Stimulated activated CD8-positive, alpha-beta memory T cell treated with anti-CD3 and anti-CD28 coated beads, Interleukin-15, amount 100 ng/mL, for 1 hour (primary cell): Measurements from ENCODE around the gene VEPH1.

Source experiments
- DNase-seq: peaks from one replicate; pipeline ENCODE4 v3.0.0-alpha.2; 2020; ENCODE audit warnings: low read depth

The VEPH1 gene

GRCh38 chr3:157502916-157503595 lies at the start of gene VEPH1:
Gene VEPH1, minus strand, starts transcription at chr3:157503416. Its CDS starts 8,067 bp downstream, at chr3:157495349.
- DNase-seq, result no peak

- DNase-seq, result no peak
Observed at GRCh38 chr3:157551961-157552360, 48.7 kb upstream of the VEPH1 start.

- DNase-seq, result no peak
Observed at GRCh38 chr3:157549498-157549897, 46.3 kb upstream of the VEPH1 start.

DNA sequence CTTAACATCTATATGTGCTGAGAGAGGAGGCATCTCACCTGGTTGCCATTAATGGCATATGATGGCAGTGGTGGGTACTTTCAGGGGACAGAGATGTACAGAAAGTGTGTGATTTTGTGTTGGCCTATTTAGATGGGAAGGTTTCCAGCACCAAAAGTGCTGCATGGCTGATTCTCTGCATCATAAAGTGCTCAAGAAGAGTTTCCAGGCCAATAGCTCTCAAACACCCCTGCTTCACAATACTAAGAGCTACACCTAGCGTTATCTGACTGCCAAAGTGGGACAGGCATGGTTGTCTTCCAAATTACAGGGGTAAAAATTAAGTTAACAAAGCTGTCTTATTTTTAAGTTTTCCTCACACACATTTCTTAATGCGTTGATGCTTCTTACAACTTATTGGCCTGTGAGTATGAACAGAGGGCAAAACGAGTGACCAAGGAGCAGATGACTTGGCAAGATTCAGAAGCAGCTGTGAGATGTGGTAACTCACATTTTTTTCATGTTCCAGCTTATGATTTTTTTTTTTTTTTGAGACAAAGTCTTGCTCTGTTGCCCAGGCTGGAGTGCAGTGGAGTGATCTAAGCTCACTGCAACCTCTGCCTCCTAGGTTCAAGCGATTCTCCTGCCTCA lies 41.4 kb upstream of the VEPH1 start:
- no peak for DNase-seq

DNA sequence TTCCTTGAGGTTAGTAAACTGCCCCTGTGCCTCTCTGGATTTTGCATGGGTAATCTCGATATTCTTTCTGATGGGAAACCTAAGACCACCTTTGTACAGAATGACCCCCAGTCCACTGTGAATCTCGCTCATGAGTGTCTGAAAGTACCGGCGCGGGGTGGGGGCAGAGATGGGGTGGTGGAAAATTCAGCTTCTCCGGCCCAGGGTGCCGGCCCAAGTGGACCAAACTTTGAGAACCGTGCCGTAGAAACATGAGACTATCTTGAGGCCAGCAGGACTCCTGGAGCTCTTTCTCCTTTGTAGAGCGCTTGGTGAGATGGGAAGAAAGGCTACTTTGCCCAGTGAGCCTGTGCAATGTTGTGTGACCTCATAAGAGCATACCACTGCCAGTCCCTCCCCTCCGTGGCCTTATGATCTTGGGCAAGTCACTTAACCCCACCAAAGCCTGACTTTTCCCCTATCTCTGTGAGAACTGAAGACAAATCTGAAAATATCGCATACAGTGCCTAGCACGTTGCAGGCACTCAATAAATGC lies 40.4 kb upstream of the VEPH1 start:
- no peak for DNase-seq

GRCh38 chr3:157542711-157543500 lies 39.7 kb upstream of the VEPH1 start:
- no peak for DNase-seq

DNA sequence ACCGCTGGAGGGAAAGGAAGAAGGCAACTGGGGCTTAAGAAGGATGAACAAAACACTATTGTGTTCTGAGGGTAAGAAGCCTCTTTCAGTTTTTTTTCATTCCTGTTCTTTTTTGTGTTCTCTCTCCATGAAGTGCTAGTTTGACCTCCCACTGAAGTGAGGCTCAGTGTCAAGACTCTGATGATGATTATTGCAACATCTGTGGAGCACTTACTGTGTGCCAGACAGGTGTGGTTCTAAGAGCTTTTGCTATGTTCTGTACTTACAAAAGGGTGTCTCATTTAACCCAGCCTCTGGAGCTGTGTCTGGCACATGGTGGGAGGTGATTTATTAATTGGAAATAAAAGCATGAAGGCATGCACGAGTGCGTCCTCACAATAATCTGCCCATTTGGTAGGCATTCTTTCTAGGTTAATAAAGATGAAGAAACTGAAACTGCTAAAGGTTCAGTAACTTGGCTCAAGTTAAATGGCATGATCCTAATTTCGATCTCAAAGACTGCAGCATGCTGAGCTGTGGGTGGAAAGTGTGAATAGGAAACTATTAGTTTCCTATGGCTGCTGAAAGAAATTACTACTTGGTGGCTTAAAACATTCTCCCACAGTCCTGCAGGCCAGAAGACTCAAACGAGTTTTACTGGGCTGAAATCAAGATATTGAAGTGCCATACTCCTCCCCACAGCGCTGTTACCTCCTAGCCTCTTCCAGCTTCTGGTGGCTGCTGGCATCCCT lies 38.5 kb upstream of the VEPH1 start:
- no peak for DNase-seq

GRCh38 chr3:157540656-157541055 lies 37.4 kb upstream of the VEPH1 start:
- no peak for DNase-seq

GRCh38 chr3:157535667-157536066 lies 32.5 kb upstream of the VEPH1 start:
- no peak for DNase-seq

DNA sequence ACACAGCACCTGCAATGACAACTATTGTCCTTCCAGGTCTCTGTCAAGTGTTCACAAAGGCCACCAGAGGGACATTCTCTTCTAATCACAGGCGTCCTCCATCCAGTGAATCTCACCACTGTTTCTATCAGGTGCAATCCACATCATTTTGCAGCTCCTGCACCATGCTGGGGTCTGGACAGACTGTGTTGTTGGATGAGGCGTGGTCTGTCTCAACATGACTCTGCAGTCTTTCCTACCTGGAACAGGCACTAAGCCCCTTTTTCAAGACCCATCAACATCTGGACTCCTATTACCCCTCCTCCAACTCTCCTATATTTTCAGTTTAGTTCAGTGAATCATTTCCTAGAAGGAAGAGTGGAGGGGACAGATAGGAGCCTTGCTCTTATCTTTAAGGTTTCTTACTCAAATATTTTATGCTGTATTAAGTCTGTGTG lies 31.5 kb upstream of the VEPH1 start:
- no peak for DNase-seq

DNA sequence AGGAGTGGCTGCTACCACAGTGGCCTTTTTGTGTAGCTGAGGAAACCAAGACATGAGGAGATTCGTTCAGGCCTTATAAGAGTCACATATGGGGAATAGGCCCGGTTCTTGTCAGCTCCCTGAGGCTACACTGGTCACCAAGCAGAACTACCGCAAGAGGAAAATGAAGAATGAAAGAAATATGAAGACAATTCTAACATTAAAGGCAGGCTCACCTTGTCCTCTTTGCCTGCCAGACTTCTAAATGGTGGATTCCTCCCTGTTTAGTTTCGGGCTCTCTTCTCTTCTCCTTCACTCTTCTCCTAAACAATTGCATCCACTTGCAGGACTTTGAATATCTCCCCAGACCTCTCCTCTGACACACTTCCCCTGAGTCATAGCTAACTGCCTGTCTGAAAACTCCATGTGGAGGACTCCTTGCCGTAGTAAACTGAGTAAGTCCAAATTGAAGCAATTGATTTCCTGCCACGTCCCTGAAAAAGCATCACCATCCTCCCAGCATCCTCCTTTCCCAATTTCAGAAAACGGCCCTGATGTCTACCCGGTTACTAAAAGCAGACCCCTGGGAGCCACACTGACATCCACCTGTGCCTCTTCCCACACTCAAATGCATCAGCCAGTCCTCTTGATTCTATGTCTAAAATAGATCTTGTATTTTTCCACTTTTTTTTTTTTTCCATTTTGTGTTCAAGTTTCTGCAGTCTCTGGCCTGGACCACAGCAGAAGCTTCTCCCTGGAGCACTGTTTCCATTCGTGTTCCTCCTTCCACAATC lies 30.3 kb upstream of the VEPH1 start:
- DNase-seq, result no peak

- no peak for DNase-seq
Observed at GRCh38 chr3:157532529-157533297, 29.5 kb upstream of the VEPH1 start.

GRCh38 chr3:157531771-157532170 lies 28.6 kb upstream of the VEPH1 start:
- DNase-seq, result no peak

- DNase-seq, result no peak
Observed at GRCh38 chr3:157531301-157531660, 28.1 kb upstream of the VEPH1 start.

DNA sequence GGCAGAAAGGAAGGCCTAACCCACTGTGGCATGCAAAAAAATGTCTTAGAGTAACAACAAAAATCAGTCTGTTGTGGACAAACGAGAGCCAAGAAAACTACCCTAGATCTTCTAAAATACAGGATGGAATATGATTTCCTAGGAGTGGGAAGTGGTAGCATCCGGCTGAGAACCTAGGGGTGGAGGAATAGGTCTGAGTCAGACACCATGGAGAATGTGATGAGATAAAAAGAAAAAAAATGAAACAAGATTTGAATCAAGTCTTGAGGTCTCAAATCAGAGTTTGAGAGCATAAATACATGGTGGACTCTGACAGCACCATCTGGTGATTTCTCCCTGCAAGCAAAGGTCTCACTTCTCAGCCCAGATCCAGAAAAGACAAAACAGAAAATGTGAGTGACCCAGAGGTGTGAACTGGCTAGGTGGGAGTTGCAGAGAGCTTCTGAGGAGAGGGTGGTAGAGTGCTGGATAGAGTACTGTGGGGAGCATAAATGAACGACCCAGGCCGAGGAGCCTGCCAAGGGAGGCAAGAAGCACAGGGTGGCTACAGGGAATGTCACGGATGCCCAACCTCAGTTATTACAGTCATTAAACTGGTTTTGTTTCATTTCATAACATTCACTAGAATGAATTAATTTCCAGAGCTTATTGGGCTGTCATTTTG lies 27.6 kb upstream of the VEPH1 start:
- no peak for DNase-seq

GRCh38 chr3:157529751-157530150 lies 26.5 kb upstream of the VEPH1 start:
- no peak for DNase-seq

GRCh38 chr3:157529085-157529484 lies 25.9 kb upstream of the VEPH1 start:
- no peak for DNase-seq

DNA sequence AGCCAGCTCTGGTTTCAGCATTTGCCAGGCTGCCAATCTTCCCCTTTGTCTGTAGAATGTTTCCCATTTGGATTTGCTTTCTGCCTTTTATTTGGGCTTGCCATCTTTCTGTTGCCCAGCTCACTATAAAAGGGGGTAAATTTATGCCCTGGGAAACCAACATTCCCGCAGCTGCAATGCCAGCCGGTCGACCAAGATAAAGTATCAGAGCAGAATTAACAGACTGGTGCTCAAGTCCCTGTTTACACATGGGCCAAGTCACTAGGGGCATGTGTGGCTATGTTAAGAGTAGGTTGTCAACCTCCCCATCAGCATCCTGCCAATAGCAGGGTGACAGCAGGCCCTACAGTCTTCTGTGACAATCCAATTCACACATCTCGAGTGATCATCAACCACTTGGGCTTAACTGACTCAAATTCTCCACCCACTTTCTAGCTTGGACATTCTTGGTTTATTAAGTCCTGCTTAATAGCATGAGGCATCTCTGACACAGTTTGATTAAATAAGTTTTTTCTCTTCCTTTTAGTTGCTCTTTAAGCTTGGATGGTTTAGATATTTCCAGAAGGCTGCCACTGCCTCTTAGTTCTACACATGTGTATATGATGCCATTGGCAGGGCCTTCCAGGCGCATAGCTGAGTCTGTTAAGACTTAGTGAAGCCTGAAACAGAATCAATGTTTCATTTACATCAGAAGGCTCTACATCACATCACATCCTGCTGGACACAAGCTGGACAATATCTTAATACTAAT lies 24.1 kb upstream of the VEPH1 start:
- no peak for DNase-seq

GRCh38 chr3:157526036-157526435 lies 22.8 kb upstream of the VEPH1 start:
- DNase-seq, result no peak
